Measurements from ENCODE around the gene SKAP2.

The SKAP2 gene

GRCh38 chr7:26658389-26659084 is 205.9 kb downstream of the SKAP2 start:
- DNase-seq = peak; percentile 11

GRCh38 chr7:26657686-26658388 is 206.6 kb downstream of the SKAP2 start:
- DNase-seq = peak; percentile 30

DNA sequence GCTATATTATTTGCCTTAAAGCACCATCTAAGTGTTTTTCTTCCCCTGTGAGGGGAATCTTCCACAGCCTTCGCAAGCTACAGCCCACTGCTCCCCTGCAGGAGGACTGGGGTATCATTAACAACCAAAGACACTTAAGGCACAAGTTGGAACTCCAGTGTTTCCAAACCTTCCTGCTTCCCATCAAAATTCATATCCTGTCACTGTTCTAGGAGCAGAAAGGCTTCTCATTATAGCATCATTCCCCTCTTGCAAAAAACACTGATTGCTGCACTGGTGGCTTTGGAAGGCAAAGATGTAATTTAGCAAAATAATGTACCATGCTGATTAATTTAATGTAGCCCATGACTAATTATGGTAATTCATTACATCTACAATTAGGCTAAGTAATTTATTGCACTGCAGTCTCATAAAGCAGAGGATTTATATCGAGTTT is 207.2 kb downstream of the SKAP2 start:
- DNase-seq = no peak

DNA sequence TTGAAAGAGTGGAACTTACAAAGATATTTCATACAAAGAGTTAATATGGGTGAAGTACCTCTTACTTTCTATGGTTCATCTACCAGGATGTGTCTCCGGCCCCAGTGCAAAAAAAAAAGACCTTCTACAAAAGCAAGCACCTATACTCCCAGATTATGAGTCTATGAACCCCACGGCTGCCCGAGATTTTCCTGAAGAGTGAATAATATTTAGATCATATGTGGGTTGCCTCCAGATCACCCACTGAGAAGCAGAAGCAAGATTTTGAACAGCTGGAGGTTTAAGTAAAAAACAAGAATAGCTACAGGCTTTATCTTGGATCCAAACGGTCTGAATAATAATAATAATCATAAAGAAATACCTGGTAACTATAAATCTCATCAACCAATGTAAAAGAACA is 207.7 kb downstream of the SKAP2 start:
- DNase-seq = no peak

DNA sequence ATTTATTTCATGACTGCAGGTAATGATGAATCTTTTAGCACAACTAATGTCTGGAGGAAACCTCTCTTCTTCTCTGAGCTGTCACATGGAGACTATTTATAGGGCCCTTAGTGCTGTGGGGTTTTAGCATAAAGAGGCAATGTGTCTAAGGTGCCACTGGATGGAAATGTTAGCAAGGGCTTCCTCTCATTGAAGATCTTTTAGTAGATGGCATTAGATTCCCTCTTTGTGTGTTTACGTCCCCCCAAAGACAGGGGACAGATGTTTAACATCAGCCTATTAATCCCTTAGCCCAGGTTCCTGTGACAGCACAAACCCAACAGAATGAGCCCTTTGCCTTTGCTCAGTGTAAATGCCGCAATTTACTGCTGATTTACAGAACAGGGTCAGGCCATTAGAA is 208.6 kb downstream of the SKAP2 start:
- DNase-seq = no peak

DNA sequence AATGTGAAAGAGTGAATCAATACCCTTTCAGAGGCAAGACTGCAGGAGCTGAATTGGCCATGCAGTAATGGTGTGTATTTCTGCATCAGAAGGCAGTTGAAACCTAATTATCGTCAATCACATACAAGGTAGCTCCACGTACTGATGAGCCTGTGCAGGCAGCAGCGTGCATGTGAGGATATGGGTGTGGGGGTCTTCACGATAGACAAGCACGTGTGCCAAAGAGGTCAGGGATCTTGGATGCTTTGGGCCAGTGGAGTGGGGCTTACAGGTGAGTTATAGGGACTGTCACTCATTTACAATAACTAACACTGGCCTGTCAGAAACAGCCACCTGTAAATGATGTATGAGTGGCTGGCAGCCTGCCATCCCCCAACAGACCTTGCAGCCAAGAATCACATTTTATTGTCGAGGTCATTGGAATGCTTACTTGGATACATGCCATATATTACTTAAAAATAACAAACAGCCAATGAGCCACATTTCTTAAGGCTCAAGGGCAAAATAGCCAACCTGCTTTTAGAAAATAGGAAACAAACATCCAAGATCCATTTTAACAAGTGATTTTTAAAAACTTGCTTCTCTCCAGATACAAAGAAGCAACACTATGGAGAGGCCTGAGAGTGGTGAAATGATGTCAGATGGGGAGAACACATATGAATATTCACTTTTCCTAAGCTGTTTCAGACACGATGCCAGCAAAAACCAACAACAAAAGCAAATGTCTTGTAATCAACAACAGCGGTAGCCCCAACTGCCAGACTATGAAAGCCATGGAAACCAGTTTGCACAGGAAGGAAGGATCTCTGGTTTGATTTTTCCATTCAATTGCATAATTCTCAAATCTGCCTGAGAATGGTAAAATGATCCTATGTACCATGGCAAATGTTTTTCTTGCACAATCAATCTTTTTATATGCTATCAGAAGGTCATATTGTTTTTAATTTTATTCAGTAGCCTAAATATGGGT is 210.7 kb downstream of the SKAP2 start:
- DNase-seq = peak; percentile 13

- no peak for DNase-seq
These were observed 211.8 kb downstream of the SKAP2 start for GRCh38 chr7:26652401-26653100.

GRCh38 chr7:26650103-26650502 is 214.3 kb downstream of the SKAP2 start:
- DNase-seq = no peak

DNA sequence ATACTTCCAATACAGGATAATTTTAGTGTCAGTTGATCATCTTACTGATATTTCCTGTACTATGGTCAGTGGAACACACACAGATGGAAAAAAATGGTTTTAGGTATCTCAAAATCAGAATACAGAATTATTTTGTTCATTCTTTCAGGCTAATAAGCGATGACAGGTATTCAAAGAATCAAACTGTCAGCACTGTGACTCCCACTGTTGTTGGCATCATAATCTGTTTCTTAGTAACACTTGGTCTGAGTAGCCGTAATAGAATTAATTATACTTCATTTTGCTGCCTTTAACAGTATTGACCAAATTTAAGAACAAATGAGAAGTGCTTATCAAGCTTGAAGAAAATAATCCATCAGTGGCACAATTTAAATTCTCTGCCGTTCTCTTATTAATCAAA is 215.0 kb downstream of the SKAP2 start:
- DNase-seq = no peak

DNA sequence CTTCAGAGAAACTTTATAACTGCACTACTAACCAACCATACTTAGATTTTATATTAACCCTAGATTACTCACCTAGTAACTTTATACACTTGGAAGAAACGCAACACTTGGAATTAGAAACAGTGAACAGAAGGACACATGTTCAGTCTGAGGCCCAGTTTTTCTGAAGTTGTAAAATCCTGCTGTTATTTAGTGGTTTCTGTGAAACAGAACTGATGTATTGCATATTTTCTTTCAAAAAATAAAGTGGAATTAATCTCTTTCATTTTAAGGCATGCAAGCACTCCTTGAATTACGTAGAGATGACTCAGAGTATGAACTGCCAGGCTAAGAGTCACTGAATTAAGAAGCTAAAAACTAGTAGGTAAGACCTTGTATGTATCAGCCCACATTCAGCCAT is 215.8 kb downstream of the SKAP2 start:
- DNase-seq = no peak

DNA sequence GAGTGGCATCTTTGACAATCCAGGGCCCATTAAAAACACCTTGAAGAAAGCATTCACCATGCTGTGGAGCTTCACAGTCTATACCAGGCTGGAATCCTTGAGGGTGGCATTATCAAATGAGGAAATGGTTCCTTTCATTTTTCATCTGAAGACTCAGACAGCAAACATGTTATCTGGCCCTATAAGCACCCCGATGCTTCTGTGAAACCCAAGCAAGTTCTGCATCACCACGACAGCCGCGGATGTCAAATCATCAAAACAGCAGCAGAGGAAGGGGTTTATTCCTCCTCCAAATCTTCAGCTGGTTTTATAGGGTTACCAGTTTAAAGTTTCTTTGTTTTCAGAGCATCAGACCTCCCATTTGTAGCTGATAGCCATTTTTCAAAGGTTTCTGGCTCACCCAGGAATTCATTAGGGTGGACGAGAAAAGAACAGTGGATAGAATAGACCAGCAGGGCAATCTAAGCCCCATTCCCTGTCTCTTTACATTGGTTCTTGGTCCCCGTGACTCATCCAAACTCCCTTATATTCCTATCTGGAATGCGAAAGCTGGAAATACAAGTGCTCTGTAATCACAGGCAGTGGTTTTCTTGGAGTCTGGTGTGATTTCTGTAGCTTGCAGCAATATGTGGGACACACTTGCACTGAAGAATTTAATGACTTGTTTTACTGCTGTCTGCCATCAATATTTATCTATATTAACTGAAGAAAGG is 217.9 kb downstream of the SKAP2 start:
- DNase-seq = no peak

DNA sequence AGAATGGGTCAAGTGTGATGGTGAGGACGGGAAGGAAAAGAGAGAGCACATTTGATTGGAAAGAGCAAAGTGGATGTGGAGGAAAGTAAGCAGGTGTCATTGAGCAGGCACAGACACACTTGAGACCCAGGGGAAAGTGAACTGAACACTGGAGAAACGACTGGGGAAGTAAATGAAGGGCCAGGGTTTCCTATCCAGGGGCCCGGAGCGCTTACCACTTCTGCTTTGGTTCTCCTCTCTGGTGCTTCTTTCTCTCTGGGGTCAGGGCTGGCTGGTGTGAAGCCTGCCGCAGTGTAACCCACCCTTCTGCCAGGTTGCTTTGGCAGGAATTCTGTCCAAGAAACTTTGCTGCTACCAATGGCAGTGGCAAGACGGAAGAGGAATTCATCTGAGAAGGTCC is 219.3 kb downstream of the SKAP2 start:
- DNase-seq = no peak

DNA sequence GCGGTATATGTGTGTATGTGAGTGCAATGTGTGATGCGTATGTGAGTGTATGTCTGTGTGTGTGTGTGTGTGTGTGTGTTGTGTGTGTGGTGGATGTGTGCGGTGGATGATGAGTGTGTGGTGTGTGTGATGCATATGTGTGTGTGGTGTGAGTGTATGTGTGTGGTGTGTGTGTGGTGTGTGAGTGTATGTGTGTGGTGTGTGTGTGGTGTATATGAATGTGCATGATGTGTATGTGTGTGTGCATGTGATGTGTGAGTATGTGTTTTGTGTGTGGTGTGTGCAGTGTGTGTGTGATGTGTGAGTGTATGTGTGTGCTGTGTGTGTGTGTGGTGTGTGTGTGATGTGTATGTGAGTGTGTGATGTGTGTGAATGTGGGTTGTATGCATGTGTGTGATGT is 222.0 kb downstream of the SKAP2 start:
- DNase-seq = no peak

DNA sequence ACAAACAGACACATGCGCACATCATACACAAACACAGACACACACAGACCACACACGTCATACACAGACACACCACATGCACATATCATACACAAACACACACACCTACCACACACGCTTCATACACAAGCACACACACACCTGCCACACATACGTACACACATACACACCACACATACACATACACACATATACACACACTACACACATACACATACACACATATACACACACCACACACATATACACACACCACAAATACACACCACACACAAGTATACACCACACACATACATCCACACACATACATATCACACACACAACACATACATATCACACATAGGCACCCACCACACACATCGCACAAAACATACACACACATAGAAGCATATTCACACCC is 224.7 kb downstream of the SKAP2 start:
- DNase-seq = no peak

DNA sequence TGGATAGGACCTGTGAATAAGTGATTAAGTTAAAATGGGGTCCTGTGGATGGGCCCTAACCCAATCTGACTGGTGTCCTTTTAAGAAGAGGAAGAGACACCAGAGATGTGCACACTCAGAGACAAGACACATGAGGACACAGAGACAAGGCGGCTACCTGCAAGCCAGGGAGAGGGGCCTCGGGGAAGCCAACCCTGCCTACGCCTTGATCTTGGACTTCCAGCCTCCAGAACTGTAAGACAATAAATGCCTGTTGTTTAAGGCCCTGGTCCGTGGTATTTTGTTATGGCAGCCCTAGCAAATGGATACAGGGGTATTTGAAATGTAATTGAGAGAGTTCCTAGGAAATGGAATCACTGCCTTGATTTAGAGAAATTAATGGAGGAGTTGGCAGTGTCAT is 225.3 kb downstream of the SKAP2 start:
- DNase-seq = no peak

GRCh38 chr7:26638140-26638539 is 226.2 kb downstream of the SKAP2 start:
- DNase-seq = no peak

DNA sequence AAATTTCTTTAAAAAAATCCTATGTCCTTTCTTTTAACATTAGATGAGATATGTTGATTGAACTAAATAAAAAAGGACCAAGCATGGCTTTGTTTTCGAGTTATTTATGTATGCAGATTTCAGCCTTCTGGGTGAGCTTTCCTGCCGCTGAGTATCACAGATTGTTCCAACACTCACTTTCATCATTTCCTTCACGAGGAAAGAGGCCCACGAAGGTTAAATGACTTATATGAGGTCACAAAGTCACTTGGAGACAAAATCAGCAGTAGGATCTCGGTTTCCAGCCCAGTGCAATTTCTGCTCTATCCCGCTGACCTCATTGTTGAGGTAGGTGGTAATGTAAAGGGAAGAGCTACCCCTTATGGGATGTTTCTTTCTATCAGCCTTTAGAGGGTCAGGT is 226.8 kb downstream of the SKAP2 start:
- DNase-seq = no peak

GRCh38 chr7:26636808-26637207 is 227.6 kb downstream of the SKAP2 start:
- no peak for DNase-seq

- DNase-seq = no peak
These were observed 230.8 kb downstream of the SKAP2 start for GRCh38 chr7:26633557-26633956.

GRCh38 chr7:26631601-26632000 is 232.8 kb downstream of the SKAP2 start:
- no peak for DNase-seq

- DNase-seq = no peak
These were observed 233.3 kb downstream of the SKAP2 start for GRCh38 chr7:26630941-26631580.

DNA sequence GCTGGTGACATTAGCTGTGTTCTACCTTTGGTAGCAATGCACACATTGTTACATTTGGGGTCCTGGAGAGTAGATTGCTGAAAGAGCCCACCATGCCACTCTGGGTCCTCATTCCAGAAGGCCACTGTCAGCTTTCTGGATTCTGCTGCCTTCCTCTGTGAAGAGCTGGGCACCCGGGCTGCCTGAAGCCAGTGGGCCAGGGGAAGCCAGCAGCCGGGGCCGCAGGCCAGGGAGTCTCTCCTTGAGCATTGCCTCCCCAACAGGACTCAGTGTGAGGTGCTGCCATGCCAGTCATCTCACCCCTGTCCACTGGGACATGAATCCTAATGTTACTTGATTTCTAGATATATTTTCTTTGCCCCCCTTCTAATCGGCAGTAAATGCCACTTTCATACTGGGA is 234.0 kb downstream of the SKAP2 start:
- no peak for DNase-seq
